Trophoblast cell (in vitro differentiated cells and primary cell): ENCODE measurements around the gene ISG20L2.

Source experiments
- DNase-seq, 2 donors: peaks; one replicate each; pipeline ENCODE4 v3.0.0-alpha.2; 2016
- H2AFZ ChIP-seq: 2 replicates; pipeline ENCODE4 v1.6.1; 2013; ENCODE audit warnings: low read length, moderate library complexity, mild to moderate bottlenecking; ENCODE audit not compliant: insufficient read depth, poor library complexity
- H2AK5ac ChIP-seq: 2 replicates; pipeline ENCODE4 v1.6.1; 2013; ENCODE audit warnings: mild to moderate bottlenecking, low read length
- H2BK120ac ChIP-seq: 2 replicates; pipeline ENCODE4 v1.6.1; 2013; ENCODE audit warnings: low read length, mild to moderate bottlenecking, moderate library complexity; ENCODE audit not compliant: insufficient read depth, poor library complexity
- H2BK12ac ChIP-seq: 2 replicates; pipeline ENCODE4 v1.6.1; 2013; ENCODE audit warnings: mild to moderate bottlenecking, low read length, moderate library complexity
- H2BK5ac ChIP-seq: 2 replicates; pipeline ENCODE4 v1.6.1; 2013; ENCODE audit warnings: low read length, low read depth, moderate library complexity, mild to moderate bottlenecking; ENCODE audit not compliant: poor library complexity
- H3K14ac ChIP-seq: 2 replicates; pipeline ENCODE4 v1.6.1; 2013; ENCODE audit warnings: mild to moderate bottlenecking, low read length
- H3K18ac ChIP-seq: 2 replicates; pipeline ENCODE4 v1.6.1; 2013; ENCODE audit warnings: mild to moderate bottlenecking, low read length
- H3K23ac ChIP-seq: 2 replicates; pipeline ENCODE4 v1.6.1; 2013; ENCODE audit warnings: low read length
- H3K27ac ChIP-seq: 2 replicates; pipeline ENCODE4 v1.5.1; 2013; ENCODE audit warnings: low read depth, mild to moderate bottlenecking, inconsistent platforms, low read length, moderate library complexity
- H3K27me3 ChIP-seq: 2 replicates; pipeline ENCODE4 v1.6.1; 2013; ENCODE audit warnings: inconsistent platforms, mild to moderate bottlenecking, low read length, moderate library complexity; ENCODE audit not compliant: insufficient read depth
- H3K36me3 ChIP-seq, 2 experiments: 1 replicate in 1 of 2; 2 replicates in 1 of 2; pipeline ENCODE4 v1.6.1; 2013; ENCODE audit warnings: low read length in 2 of 2, mild to moderate bottlenecking in 2 of 2, moderate library complexity in 1 of 2; ENCODE audit not compliant: insufficient read depth in 2 of 2, control insufficient read depth in 1 of 2
- H3K4ac ChIP-seq: 2 replicates; pipeline ENCODE4 v1.6.1; 2013; ENCODE audit warnings: low read depth, mild to moderate bottlenecking, low read length, moderate library complexity
- H3K4me1 ChIP-seq, 2 experiments: 1 replicate in 1 of 2; 2 replicates in 1 of 2; pipeline ENCODE4 v1.6.1; 2013; ENCODE audit warnings: low read length in 2 of 2, mild to moderate bottlenecking in 2 of 2, moderate library complexity in 1 of 2; ENCODE audit not compliant: insufficient read depth in 2 of 2, control insufficient read depth in 1 of 2
- H3K4me2 ChIP-seq: 2 replicates; pipeline ENCODE4 v1.6.1; 2013; ENCODE audit warnings: inconsistent platforms, mild to moderate bottlenecking, low read length, moderate library complexity
- H3K4me3 ChIP-seq: 2 replicates; pipeline ENCODE4 v1.5.1; 2013; ENCODE audit warnings: mild to moderate bottlenecking, low read depth, low read length, inconsistent platforms
- H3K79me1 ChIP-seq: one replicate; pipeline ENCODE4 v1.6.1; 2013; ENCODE audit warnings: low read length
- H3K79me2 ChIP-seq: 2 replicates; pipeline ENCODE4 v1.6.1; 2013; ENCODE audit warnings: low read length, mild to moderate bottlenecking; ENCODE audit not compliant: control insufficient read depth, insufficient read depth, poor library complexity
- H3K9ac ChIP-seq: 2 replicates; pipeline ENCODE4 v1.6.1; 2013; ENCODE audit warnings: mild to moderate bottlenecking, low read length
- H3K9me3 ChIP-seq: 2 replicates; pipeline ENCODE4 v1.6.1; 2013; ENCODE audit warnings: low read depth, mild to moderate bottlenecking, control low read depth, inconsistent platforms, low read length; ENCODE audit not compliant: insufficient read depth
- H4K12ac ChIP-seq: 2 replicates; pipeline ENCODE4 v1.6.1; 2013; ENCODE audit warnings: low read depth, mild to moderate bottlenecking, low read length, moderate library complexity
- H4K8ac ChIP-seq: 2 replicates; pipeline ENCODE4 v1.6.1; 2013; ENCODE audit warnings: low read depth, mild to moderate bottlenecking, low read length, moderate library complexity
- H4K91ac ChIP-seq: one replicate; pipeline ENCODE4 v1.6.1; 2013; ENCODE audit warnings: low read depth, mild to moderate bottlenecking, low read length, moderate library complexity
- WGBS: extraction: QIAGEN DNeasy Blood & Tissue Kit; methylation state at CpG from one replicate; pipeline ENCODE4 v1.1.7; 2013; ENCODE audit warnings: missing lambda C conversion rate; ENCODE audit not compliant: insufficient read length, insufficient coverage; ENCODE audit errors: extremely low coverage; 5-methylcytosine and 5-hydroxymethylcytosine counted together

Gene ISG20L2

DNA sequence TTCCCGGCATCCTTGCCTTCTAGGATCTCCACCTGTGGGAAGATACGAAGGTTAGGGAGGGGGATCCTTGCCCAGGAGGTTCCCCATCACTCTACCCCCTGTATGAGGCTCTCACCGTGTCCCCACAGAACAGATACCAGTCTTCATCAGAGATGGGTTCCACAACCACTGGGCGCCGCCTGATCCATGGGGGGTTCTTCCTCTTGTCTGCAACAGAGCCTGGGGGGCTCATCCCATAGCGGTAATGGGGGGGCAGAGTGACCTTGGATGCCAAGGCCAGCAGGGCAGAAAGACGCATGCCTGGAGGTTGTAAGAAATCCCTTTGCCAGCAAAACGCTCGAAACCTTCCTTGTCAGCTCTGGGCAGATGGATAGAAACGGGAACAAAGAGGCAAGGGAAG lies 9.8 kb upstream of the ISG20L2 start:
- no peak overlapping the region for H2BK5ac ChIP-seq
- H3K9me3 ChIP-seq: no peaks in the 10 kb centered on the region
- H3K23ac ChIP-seq: no peak overlapping the region
- H2BK12ac ChIP-seq: no peak overlapping the region
- no peak overlapping the region for H3K14ac ChIP-seq
- no peak overlapping the region for H3K18ac ChIP-seq
- H3K36me3 ChIP-seq: peaks cover 30 to 50% of the 10 kb centered on the region in 2 experiments
- H2AFZ ChIP-seq: no peak overlapping the region
- peaks cover 4% of the 10 kb centered on the region for H3K79me1 ChIP-seq
- H3K27ac ChIP-seq: no peak overlapping the region
- H3K79me2 ChIP-seq: no peaks in the 10 kb centered on the region
- no peak overlapping the region for H4K8ac ChIP-seq
- no peak overlapping the region for H4K91ac ChIP-seq
- no peak overlapping the region for H2AK5ac ChIP-seq
- no peak overlapping the region for H2BK120ac ChIP-seq
- H3K4ac ChIP-seq: no peak overlapping the region
- no peak for DNase-seq
- peaks cover 5 to 6% of the 10 kb centered on the region in 2 experiments for H3K4me1 ChIP-seq
- no peak overlapping the region for H4K12ac ChIP-seq
- no peak overlapping the region for H3K9ac ChIP-seq
- no CpG with 5 or more reads among the region's 10 CpGs for WGBS
- no peaks in the 10 kb centered on the region for H3K27me3 ChIP-seq
- no peak overlapping the region for H3K4me2 ChIP-seq
- H3K4me3 ChIP-seq: no peak overlapping the region

DNA sequence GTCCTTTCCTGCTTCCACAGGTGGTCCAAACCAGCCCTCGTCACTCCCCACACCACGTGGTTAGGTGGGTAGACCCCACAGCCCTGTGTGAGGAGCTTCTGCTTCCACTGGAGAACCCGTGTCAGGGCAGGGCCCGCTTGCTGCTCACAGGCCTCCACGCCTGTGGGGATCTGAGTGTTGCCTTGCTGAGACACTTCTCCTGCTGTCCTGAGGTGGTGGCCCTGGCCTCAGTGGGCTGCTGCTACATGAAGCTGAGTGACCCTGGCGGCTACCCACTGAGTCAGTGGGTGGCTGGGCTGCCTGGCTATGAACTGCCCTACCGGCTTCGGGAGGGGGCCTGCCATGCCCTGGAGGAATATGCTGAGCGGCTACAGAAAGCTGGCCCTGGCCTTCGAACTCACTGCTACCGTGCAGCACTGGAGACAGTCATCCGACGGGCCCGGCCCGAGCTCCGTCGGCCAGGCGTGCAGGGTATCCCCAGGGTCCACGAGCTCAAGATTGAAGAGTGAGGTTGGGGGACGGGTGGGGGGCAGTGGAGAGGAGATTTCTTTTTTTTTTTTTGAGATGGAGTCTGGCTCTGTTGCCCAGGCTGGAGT lies 5.5 kb upstream of the ISG20L2 start:
- no peak overlapping the region for H3K27ac ChIP-seq
- no peak overlapping the region for H4K8ac ChIP-seq
- H2BK12ac ChIP-seq: no peak overlapping the region
- H3K79me2 ChIP-seq: no peaks in the 10 kb centered on the region
- no peak overlapping the region for H3K4me2 ChIP-seq
- H3K9ac ChIP-seq: no peak overlapping the region
- no peak overlapping the region for H2AK5ac ChIP-seq
- no peak overlapping the region for H3K4me3 ChIP-seq
- no CpG with 5 or more reads among the region's 20 CpGs for WGBS
- H3K4me1 ChIP-seq: no peaks in the 10 kb centered on the region
- DNase-seq: no peak
- no peak overlapping the region for H4K12ac ChIP-seq
- no peak overlapping the region for H2BK120ac ChIP-seq
- no peak overlapping the region for H2AFZ ChIP-seq
- no peak overlapping the region for H3K4ac ChIP-seq
- H3K79me1 ChIP-seq: peaks cover under 1% of the 10 kb centered on the region
- H2BK5ac ChIP-seq: no peak overlapping the region
- H3K23ac ChIP-seq: no peak overlapping the region
- no peak overlapping the region for H4K91ac ChIP-seq
- no peak overlapping the region for H3K14ac ChIP-seq
- no peak overlapping the region for H3K18ac ChIP-seq
- peaks cover 22 to 43% of the 10 kb centered on the region in 2 experiments for H3K36me3 ChIP-seq
- H3K27me3 ChIP-seq: no peaks in the 10 kb centered on the region
- no peaks in the 10 kb centered on the region for H3K9me3 ChIP-seq

DNA sequence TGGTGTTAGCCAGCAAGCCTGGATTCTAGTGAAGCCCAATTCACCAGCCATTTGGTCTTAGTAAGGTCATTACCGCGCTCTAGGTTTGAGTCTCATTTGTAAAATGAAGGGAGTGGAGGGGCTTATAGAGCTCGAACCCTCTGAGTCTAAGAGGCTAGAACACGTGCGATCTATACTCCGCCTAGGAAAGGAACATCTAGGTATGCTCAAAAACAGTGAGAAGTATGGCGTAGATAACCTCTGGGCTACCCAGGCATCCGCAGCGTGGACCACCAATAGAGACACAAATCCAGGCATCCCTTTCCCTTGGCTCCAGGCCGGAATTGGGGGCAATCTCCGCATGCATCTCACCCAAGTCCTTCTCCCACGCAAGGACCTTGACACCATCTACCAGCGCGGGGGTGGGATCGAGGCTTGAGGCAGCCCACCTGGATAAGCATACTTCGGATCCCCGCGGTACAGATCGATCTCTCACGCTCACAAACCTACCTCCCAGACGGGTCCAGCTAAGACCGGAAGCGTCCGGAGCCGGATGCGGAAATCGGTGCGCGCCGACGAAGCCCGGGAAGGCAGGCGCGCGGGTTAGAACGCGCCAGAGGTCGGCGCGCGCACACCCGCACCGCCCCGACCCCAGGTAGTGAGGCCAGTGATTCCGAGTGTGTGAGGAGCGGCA lies 504 bp downstream of the ISG20L2 start, which contains the start of gene METTL25B:
Gene METTL25B, plus strand, starts transcription at position 544 of the 673 bp plus-strand sequence. CDS start 636 bp downstream, outside the sequence.
- no peak within 1 kb of the TSS for H2BK12ac ChIP-seq
- WGBS: no CpG with 5 or more reads among the region's 46 CpGs
- peak within 1 kb of the TSS; percentile 39 for H3K18ac ChIP-seq
- peak within 1 kb of the TSS; percentile 99 for H3K4me2 ChIP-seq
- peaks cover 12 to 25% of the 10 kb centered on the region in 2 experiments for H3K36me3 ChIP-seq
- peak within 1 kb of the TSS; percentile 72 for H2AFZ ChIP-seq
- H3K4me1 ChIP-seq: peaks cover 8 to 21% of the 10 kb centered on the region in 2 experiments
- H3K14ac ChIP-seq: peak within 1 kb of the TSS; percentile 78
- no peak within 1 kb of the TSS for H3K23ac ChIP-seq
- peaks cover 2% of the 10 kb centered on the region for H3K9me3 ChIP-seq
- H3K79me2 ChIP-seq: peaks cover 6% of the 10 kb centered on the region
- H2AK5ac ChIP-seq: peak within 1 kb of the TSS; percentile 8
- H3K4ac ChIP-seq: peak within 1 kb of the TSS; percentile 61
- peak within 1 kb of the TSS; percentile 97 for H3K9ac ChIP-seq
- peak within 1 kb of the TSS; percentile 59 for H4K12ac ChIP-seq
- peak within 1 kb of the TSS; percentile 7 for H2BK120ac ChIP-seq
- peak; percentile 75 to 83 for DNase-seq
- H4K8ac ChIP-seq: peak within 1 kb of the TSS; percentile 82
- H3K79me1 ChIP-seq: peaks cover 7% of the 10 kb centered on the region
- H4K91ac ChIP-seq: peak within 1 kb of the TSS; percentile 76
- no peaks in the 10 kb centered on the region for H3K27me3 ChIP-seq
- peak within 1 kb of the TSS; percentile 97 for H3K4me3 ChIP-seq
- peak within 1 kb of the TSS; percentile 60 for H2BK5ac ChIP-seq
- H3K27ac ChIP-seq: peak within 1 kb of the TSS; percentile 35

DNA sequence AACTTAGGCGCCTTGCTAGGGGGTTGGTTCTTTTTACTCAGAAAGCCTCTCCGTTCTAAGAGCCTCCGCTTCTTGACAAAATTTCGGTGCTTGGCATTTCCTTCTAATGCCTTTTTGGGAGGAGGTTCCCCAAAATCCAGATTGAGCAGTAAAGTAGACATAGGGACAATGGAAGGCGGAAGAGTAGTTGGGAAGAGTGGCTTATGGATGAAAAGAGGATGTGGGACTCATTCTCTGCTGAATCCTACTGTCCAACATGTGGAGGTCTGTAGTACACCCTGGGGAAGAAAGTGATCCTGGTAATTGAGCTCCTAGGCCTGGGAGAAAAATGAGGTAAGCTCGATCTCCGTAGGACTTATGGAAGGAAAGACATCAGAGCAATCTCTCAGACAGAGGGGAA lies 1.1 kb downstream of the ISG20L2 start:
- Histone ChIP-seq H3K4me3 (peak overlapping the region; percentile 97), H2BK5ac (no peak overlapping the region), H3K79me2 (peaks cover 6% of the 10 kb centered on the region), H3K27ac (no peak overlapping the region), H3K9me3 (peaks cover 2% of the 10 kb centered on the region), H3K79me1 (peaks cover 7% of the 10 kb centered on the region), H3K9ac (peak overlapping the region; percentile 97), H4K12ac (no peak overlapping the region), H2AK5ac (no peak overlapping the region), H3K4me2 (peak overlapping the region; percentile 99), H4K91ac (no peak overlapping the region), H3K36me3 (peaks cover 15 to 30% of the 10 kb centered on the region in 2 experiments), H3K14ac (no peak overlapping the region), H3K27me3 (no peaks in the 10 kb centered on the region), H2BK12ac (no peak overlapping the region), H3K4me1 (peaks cover 8 to 21% of the 10 kb centered on the region in 2 experiments), H4K8ac (no peak overlapping the region), H3K4ac (peak overlapping the region; percentile 49), H3K23ac (no peak overlapping the region), H3K18ac (no peak overlapping the region), H2BK120ac (no peak overlapping the region), H2AFZ (no peak overlapping the region)
- WGBS: no CpG with 5 or more reads among the region's 7 CpGs
- no peak for DNase-seq
